DMS79 treated with DMSO at 0.1 percent for 48 hours (cell line): ENCODE measurements around the gene IGFBP4.

ENCODE experiments used
- DNase-seq: peaks from one replicate; lab custom pipeline; 2025; lab: John Stamatoyannopoulos, UW

IGFBP4 gene

DNA sequence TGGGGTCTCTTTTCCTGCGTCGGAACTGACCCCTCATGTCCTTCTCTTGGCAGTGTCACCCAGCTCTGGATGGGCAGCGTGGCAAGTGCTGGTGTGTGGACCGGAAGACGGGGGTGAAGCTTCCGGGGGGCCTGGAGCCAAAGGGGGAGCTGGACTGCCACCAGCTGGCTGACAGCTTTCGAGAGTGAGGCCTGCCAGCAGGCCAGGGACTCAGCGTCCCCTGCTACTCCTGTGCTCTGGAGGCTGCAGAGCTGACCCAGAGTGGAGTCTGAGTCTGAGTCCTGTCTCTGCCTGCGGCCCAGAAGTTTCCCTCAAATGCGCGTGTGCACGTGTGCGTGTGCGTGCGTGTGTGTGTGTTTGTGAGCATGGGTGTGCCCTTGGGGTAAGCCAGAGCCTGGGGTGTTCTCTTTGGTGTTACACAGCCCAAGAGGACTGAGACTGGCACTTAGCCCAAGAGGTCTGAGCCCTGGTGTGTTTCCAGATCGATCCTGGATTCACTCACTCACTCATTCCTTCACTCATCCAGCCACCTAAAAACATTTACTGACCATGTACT is 13.2 kb downstream of the IGFBP4 start:
- no peak for DNase-seq

DNA sequence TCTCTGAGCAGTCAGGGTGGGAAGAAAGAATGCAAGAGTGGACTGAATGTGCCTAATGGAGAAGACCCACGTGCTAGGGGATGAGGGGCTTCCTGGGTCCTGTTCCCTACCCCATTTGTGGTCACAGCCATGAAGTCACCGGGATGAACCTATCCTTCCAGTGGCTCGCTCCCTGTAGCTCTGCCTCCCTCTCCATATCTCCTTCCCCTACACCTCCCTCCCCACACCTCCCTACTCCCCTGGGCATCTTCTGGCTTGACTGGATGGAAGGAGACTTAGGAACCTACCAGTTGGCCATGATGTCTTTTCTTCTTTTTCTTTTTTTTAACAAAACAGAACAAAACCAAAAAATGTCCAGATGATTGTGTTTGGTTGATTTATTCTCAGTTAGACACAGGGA is 14.1 kb downstream of the IGFBP4 start:
- no peak for DNase-seq

DNA sequence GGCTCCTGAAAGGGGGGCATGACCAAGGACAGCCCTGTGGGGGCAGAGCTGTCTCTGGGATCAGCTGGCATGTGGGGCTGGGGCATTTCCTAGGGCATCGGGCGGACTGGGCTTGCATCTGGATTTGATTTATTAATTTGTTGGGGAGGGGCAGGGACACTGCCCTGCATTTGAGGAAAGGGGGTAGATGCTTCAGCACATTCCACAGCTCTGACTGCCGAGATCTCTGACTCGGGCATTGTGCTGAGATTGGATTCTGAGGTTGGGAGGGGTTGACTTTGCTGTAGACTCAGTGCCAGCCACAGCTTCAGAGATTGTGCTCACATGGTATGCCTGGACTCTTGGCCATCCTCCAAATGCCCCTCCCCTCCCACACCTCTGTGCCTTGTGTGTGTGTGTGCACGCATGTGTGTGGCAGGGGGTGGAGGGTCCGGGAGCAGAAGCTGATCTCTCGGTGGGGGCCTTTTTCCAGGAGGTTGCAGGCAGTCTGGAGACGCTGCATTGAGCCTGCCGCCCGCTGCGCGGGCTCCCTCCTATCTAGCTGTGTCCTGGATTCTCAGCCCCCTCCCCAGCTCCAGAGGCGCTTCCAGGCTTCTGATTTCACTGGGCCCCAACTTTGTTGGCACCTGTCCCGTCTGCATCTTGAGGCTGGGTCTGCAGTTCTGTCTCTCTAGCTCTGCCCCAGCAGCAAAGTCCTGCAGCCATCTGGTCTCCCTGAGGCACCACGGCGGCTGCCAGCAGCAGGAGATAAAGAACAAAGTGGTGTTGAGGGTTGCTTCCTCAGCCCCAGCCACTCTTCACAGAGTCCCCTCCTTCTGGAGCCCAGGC is 14.9 kb downstream of the IGFBP4 start:
- no peak for DNase-seq

DNA sequence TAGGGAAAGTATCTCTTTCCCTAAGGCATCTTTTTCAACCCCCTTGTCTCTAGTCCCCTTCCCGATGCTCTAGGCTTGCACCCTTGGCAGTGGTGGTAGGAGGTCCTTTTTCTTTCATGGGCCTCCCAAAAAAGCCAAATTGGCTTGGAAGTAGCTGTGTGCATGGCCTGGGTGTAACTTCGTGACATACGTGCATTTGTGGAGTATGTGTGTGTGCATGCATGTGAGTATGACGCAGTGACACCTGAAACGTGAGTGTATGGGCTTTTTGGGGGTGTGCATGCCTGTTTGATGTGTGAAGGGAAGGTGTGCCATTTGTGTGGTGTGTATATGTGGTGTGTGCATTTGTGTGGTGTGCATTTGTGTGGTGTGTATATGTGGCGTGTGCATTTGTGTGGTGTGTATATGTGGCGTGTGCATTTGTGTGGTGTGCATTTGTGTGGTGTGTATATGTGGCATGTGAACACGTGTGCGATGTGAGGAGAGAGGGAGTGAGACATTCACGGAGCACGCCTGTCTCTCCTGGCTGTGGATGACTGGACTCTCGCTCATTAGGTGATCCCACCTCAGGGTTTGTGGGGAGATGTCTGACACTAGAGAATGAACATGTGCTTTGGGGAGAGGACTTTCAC is 15.7 kb downstream of the IGFBP4 start:
- no peak for DNase-seq

DNA sequence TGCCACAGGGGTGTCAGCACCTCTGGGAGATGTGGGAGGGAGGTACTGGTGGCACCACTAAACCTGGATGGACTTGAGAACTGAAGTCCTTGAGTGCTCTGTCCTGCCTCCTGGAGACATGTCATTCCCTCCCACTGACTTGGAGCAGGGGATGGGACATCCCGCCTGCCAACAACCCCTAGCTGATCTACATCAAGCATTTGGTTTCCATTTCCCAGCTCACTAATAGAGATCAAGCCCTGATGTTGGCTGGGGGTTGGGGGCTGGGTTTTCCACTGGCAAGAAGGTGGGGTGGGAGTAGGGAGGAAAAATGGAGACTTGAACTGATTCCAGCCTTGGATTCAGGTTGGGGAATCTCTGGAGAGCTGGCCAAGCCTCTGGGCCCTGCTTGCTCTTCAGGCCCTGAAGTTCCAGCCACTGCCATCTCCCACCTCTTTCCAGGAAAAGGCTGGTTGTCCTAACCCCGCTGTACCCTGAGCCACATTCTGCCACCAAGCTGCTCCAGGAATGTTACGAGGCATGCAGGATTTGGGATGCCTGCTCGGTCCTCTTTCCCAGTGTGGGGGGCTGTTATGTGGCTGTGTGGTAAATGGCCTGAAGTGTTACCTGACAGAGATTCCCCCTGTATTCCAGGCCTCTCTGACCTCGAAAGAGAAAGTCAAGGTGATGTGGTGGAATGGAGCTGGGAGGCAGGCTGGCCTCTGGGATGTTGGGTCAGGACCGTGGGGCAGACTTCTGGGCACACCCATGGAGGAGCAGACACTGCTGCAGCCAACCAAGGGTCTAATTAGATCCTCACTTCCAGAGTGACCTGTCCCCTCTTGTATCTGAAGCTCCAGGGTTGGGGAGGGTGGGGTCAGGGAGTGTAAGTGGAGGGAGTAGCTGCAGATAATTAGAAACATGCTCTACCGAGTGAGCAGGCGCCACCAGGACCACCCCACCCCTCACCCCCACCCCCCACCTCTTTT is 16.7 kb downstream of the IGFBP4 start:
- no peak for DNase-seq

DNA sequence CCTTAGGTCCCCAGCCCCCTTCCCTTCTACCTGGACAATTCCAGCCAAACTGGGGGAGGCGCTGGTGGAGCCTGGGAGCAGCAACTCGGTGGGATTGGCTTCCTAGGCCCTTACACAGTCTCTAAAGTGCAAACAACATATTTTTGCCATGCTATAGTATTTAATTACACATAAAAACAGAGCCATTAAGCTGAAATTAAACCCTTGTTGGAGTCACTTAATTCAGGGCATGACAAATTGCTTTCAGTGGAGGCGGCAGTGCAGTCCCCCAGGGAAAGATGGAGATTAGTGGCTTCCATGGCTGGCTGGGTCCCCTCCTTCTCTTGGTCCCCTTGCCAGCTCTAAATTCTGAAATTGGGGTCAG is 17.3 kb downstream of the IGFBP4 start:
- DNase-seq = peak; percentile 17

DNA sequence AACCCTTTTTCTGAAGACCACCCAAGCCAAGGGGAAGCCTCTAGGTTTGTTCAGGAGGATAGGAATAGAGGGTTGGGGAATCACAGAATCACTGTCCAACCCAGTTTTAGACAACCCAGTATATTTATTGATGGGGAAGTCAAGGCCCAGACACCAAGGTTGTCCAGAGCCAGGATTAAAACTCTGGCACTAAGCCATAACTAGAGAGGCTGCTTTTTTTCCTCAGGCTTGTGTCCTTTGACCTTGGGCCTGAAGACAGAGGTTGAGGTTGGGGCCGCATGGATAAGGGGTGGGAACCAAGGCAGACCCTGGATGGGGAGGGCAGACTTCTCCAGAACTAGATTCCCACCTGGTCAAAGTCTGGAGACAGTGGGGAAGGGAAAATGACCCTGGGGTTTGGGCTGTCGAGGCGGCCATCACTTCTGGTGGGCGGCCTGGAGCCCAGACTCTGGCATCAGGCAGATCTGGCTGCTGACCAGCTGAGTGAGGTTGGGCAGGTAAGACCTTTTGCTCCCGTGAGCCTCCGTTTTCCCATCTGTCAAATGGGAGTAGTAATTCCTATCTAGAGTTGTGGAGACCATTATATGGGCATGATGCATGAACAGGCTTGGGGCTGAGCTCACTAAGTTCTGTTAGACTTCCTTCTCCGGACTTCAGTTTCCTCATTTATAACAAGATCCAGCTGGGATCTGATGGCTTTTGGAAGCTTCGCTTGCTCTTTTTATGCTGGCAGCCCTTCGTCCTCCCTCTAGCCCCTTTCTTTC is 17.9 kb downstream of the IGFBP4 start:
- no peak for DNase-seq

DNA sequence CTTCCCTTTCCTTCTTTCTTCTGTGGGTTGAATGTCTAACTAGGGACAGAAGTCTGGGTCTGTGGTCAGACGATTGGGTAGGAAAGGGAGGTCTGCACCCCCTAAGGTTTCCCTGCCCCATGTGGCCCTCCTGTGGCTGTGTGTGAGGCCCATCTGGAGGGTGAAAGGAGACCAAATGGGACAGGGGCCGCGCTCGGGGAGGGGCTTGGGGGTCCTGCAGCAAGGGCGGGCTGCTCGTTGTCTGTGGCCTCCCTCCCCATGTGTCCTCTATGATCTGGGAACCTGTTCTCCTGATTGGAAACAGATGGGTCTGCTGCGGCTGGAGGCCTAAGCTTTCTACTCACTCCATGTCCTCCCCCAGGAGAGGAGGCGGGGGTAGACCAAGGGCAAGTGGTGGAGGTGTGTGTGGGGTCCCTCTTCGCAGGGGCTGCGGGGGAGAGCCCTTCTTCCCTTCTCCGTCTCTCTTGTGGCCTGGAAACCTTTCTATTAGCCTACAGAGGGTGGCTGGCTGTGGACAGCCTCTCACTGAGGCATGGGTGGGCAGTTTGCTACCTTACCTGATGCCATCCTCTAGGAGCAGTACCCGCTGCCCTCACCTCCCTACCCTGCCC is 18.6 kb downstream of the IGFBP4 start:
- DNase-seq = no peak

DNA sequence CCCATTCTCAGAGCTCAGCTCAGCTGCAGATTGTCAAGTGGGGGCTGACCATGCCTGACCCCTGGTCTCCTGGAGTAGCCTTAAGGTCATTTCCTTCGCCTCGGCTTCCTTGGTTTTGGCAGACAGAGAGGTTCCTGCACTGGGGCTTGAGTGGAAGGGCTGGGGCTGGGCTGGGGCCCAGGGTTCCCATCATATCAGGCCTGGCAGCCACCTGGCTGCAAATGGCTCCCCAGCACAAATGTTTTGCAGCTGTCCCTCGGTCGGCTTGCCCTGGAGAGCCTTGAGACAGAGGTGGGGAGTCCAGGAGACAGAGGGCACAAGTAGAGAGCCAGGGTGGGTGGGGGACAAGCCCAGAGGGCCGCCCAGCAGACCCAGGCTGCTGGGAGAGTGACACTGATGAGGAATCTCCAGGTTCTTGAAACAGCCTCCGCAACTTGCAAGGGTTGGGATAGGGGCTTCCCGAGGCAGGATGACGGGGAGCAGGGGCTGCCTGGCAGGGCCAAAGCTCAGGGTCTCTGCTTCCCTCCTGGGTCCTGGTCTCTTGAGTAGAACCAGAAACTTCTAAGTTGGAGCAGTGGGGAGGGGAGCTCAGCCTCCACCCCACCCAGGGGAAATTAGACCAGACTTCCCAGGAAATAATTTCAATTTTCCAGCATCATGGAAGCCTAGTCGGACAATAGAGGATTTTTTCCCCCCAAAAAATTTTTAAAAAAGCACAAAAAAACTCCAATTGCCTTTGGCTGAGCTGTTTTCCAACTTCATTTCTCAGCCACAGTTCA is 19.3 kb downstream of the IGFBP4 start:
- no peak for DNase-seq

DNA sequence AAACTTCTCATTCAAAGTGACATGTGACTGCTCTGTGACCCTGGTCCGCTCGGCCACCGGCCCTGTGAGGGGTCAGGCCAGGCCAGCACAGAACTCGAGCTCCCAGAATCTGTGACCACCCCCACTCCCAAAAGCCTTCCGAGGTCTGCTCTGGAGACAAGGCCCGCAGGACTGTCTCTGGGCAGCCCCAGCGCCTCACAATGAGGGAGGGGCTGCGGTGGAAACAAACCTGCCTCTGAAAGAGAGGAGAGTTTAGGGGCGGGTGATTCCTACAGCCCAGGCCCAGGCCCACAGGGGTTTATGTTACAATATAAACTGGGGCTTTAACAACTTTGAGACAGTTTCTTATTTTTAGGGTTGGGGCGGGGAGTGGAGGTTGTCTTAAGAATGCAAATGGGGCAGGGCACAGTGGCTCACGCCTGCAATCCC is 19.9 kb downstream of the IGFBP4 start:
- no peak for DNase-seq

DNA sequence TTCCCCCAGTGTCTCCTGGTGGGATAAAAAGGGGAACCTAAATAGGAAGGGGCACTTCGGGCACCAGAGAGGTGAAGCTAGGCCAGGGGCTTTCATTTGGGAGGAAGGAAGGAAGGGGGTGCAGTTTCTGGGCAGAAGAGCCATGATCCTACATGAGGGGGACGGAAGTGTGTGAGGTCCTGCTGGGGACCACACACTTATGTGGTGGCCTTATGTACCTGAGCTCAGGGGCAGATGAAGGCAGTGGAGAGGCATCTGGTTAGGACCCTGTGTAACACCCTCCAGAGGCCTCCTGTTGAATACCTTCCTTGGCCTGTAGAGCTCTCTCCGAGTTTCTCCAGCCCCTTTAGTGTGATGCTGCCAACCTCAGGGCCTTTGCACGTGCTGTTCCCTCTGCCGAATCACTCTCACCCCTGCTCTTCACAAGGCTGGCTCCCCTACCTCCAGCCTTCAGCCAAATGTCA is 21.2 kb downstream of the IGFBP4 start:
- DNase-seq = no peak

DNA sequence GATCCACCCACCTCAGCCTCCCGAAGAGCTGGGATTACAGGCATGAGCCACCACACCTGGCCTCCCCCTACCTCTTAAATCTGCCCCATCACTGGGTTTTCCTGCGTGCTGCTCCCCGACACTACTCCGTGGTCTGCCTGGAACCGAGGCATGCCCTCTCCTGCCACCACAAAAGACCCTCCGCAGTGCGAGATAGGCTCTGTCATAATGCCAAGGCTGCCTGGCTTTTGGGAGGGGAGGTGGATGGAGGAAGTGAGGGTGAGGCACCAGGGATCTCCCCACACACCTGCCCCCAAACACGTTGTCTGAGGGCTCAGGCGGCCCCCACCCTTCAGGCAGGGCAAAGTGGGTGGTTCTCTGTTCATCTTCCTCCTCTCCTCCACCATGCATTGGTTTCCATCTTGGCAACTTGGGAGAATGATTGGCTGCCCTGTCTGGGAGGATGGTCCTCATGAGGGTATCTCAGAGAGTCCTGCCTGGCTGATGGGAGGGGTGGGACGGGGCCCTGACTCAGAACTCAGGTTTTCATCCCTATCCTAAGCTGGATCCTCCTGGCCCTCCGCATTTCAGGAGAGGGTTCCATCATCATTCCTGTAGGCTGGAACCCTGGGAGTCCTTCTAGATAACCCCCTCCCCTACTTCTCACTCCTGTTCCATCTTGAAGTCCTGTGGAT is 23.2 kb downstream of the IGFBP4 start:
- no peak for DNase-seq

DNA sequence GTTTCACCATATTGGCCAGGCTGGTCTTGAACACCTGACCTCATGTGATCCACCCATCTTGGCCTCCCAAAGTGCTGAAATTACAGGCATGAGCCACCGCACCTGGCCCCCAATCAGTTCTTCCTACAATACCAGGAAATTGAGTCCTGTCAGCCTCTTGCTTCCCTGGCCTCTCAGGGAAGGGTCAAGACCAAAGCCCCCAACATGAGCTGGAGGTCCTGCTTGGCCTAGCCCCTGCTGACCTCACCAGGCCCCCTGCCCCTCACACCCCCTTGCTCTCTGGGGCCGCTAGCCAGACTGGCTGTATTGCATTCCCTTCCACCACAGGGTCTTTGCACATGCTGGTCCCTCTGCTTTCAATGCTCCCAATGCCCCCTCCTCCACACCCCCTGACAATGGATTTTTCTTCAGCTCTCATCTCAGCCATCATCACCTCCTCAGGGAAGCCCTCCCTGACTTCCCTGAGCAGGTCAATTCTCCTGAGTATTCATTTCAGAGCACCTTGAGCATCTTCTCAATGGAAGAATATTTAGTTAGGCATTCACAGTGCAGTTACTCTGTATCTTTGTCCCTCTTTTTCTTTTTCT is 24.1 kb downstream of the IGFBP4 start:
- no peak for DNase-seq

DNA sequence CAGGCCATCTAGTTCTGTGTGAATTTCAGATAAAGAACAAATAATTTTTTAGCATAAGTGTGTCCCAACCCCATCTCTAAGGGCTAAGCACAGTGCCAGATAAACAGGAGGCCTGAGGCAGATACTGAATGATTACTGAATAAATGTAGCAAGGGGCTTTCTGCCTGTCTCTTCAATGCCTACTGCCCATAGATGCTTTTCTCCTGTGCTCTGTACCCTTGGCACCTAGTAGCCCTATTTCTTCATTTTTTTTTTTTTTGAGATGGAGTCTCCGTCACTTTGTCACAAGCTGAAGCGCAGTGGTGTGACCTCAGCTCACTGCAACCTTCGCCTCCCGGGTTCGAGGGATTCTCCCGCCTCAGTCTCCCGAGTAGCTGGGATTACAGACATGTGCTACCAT is 25.3 kb downstream of the IGFBP4 start:
- no peak for DNase-seq

DNA sequence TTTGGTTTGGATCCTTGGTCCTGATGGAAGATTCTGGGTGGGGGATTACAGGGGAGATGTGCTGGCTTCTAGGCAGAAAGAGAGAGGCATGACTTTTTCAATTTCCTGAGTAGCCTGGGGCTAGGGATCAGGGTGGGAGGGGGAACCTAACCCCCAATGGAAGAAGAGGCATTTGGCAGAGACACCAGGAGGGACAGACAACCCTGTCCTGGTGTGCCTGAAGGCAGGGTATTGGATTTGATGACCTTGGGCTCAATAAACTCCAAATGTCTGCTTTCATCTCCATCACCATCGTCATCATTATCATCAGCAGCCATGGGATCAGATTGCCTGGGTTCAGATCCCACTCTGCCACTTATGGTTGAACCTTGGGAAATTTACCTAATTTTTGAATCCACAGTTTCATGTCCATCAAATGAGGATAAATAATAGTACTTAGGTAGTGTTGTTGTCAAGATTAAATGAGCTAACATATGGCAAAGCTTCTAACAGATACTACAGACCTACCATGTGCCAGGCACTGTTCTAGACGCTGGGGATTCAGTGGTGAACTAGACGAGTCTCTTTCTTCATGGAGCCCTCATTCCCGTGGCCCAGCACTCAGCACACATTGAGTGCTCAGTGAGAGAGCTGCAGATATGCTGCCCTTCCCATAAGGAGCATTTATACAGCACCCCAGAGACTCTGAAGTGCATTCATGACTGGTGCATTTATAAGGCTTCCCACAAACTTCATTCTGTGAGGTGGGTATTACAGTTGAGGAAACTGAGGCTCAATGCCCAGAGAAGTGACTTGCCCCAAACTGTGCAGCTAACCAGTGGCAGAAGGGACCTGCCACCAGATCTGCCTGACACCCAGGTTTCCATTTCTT is 26.8 kb downstream of the IGFBP4 start:
- DNase-seq = no peak

DNA sequence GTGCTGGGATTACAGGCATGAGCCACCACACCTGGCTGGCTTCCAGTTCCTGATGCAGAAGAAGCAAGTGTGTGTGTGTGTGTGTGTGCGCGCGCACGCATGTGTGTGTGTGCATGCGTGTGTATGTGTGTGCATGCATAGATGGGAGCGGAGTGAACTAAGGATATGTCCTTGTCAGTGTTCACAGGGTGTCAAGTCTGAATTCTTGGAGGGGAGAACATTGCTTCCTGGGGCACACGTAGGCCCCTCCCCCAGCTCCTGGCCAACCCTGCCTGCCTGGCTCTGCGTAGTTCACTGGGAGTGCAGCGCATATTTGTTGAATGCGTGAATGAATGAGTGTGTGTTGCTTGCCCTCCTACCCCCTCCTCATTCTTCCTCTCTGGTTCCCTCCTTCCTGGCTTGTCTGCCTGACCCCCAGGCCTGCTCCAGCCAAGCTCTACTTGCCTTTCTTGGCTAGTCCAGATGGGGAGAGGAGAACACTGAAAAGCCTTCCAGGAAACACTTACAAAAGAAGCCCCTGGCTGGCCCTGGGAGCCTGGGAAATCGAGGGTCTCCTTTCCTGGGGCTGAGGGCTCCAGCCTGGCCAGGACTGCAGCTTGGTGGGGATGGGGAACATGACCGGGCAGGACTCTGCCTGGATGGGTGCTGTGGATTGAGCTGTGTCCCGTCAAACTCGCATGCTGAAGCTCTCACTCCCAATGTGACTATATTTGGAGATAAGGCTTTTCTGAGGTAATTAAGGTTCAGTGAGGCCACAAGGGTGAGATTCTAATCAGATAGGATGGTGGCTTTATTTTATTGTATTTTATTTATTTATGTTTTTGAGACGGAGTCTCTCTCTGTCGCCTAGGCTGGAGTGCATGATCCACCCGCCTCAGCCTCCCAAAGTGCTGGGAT is 27.9 kb downstream of the IGFBP4 start:
- DNase-seq = no peak
